Vagina (tissue), 2 donors: ENCODE data around the gene PTRHD1. TPM values are rescaled to one million over a fixed set of nuclear protein-coding genes. Genes with fewer than 3 reads are reported as not detected.

Source experiments
- DNase-seq, 2 donors: peaks; one replicate each; pipeline ENCODE4 v3.0.0-alpha.2; 2017; ENCODE audit errors: extremely low spot score in 2 of 2
- H3K27ac ChIP-seq: fragments of 200-600 bp; sonication (generic); one replicate; pipeline ENCODE4 v1.5.1; 2019
- H3K27me3 ChIP-seq: fragments of 200-600 bp; sonication (generic); one replicate; pipeline ENCODE4 v1.5.1; 2019
- H3K36me3 ChIP-seq, 2 donors: fragments of 200-600 bp; sonication (generic); one replicate each; pipeline ENCODE4 v1.5.1; 2017 to 2019
- H3K4me1 ChIP-seq: fragments of 200-600 bp; sonication (generic); one replicate; pipeline ENCODE4 v1.5.1; 2019
- H3K4me3 ChIP-seq, 2 donors: fragments of 200-600 bp; sonication (generic); 1 replicate in 1 of 2; 2 replicates in 1 of 2; pipeline ENCODE4 v1.5.1; 2016 to 2019
- H3K9me3 ChIP-seq: fragments of 200-600 bp; sonication (generic); one replicate; pipeline ENCODE4 v1.5.1; 2019
- POLR2A ChIP-seq, 2 donors: fragments of 450-650 bp; IDR thresholded peaks; one replicate each; pipeline ENCODE4 v1.6.1; 2017; ENCODE audit warnings: antibody characterized with exemption in 2 of 2, mild to moderate bottlenecking in 2 of 2, moderate library complexity in 2 of 2
- POLR2AphosphoS5 ChIP-seq, 2 donors: sonication (generic); formaldehyde crosslinking; IDR thresholded peaks; one replicate each; pipeline ENCODE4 v1.9.0; 2017; ENCODE audit warnings: antibody characterized with exemption in 2 of 2, mild to moderate bottlenecking in 2 of 2, low read depth in 1 of 2; ENCODE audit not compliant: insufficient read depth in 1 of 2
- intact Hi-C: fragments of 100-400 bp; cut with DNase I; formaldehyde crosslinking; loops from one replicate; pipeline ENCODE4 v1.15.1; 2023
- total RNA-seq: library from RNA; depleted of rRNA; stranded (reverse); fragments of >200 nt; gene quantifications from one replicate; pipeline ENCODE4 v1.2.3, GENCODE V29; 2016
- TF ChIP-seq, protein P1 (sequence below), 3 experiments: fragments of 450-650 bp in 2 of 3; fragments of 200-600 bp in 1 of 3; sonication (generic) in 1 of 3; IDR thresholded peaks; one replicate each; pipeline ENCODE4 v1.5.1; 2017 to 2019; ENCODE audit warnings: antibody characterized with exemption in 3 of 3, mild to moderate bottlenecking in 2 of 3, moderate library complexity in 2 of 3

The PTRHD1 gene
- total RNA-seq, 1 donor from 2014 or later, result 17.2 TPM

- intact Hi-C loops, result no loop called here
- H3K27ac ChIP-seq, result no peak overlapping the region
- DNase-seq, result no peak
Measured at GRCh38 chr2:24834733-24835395, 41.7 kb upstream of the PTRHD1 start.

GRCh38 chr2:24833821-24834732 is 40.9 kb upstream of the PTRHD1 start:
- no peaks in the 10 kb centered on the region for H3K27me3 ChIP-seq
- intact Hi-C loops, result no loop called here
- peaks cover 3 to 21% of the 10 kb centered on the region in 2 donors for H3K36me3 ChIP-seq
- no peaks in the 10 kb centered on the region for H3K4me1 ChIP-seq
- no peaks in the 10 kb centered on the region for H3K9me3 ChIP-seq
- no peak for DNase-seq
- H3K27ac ChIP-seq, result no peak overlapping the region
- no peak for TF ChIP-seq POLR2A (IDR thresholded peaks at IDR 0.05)
- TF ChIP-seq, protein P1, sequence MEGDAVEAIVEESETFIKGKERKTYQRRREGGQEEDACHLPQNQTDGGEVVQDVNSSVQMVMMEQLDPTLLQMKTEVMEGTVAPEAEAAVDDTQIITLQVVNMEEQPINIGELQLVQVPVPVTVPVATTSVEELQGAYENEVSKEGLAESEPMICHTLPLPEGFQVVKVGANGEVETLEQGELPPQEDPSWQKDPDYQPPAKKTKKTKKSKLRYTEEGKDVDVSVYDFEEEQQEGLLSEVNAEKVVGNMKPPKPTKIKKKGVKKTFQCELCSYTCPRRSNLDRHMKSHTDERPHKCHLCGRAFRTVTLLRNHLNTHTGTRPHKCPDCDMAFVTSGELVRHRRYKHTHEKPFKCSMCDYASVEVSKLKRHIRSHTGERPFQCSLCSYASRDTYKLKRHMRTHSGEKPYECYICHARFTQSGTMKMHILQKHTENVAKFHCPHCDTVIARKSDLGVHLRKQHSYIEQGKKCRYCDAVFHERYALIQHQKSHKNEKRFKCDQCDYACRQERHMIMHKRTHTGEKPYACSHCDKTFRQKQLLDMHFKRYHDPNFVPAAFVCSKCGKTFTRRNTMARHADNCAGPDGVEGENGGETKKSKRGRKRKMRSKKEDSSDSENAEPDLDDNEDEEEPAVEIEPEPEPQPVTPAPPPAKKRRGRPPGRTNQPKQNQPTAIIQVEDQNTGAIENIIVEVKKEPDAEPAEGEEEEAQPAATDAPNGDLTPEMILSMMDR (IDR thresholded peaks at IDR 0.05), result no peak
- no peak for TF ChIP-seq POLR2AphosphoS5 (IDR thresholded peaks at IDR 0.05; ENCODE audit: insufficient read depth in 1 of 2, low read depth in 1 of 2)
- no peak overlapping the region for H3K4me3 ChIP-seq

More at GRCh38 chr2:24834733-24835395, 41.7 kb upstream of the PTRHD1 start:
- Histone ChIP-seq H3K36me3 (peaks cover 3 to 28% of the 10 kb centered on the region in 2 donors), H3K4me3 (no peak overlapping the region), H3K27me3 (no peaks in the 10 kb centered on the region), H3K4me1 (no peaks in the 10 kb centered on the region), H3K9me3 (no peaks in the 10 kb centered on the region)
- TF ChIP-seq, protein P1 (IDR thresholded peaks at IDR 0.05), result no peak
- TF ChIP-seq POLR2A (IDR thresholded peaks at IDR 0.05) (no peak), POLR2AphosphoS5 (IDR thresholded peaks at IDR 0.05; ENCODE audit: insufficient read depth in 1 of 2, low read depth in 1 of 2) (no peak)

DNA sequence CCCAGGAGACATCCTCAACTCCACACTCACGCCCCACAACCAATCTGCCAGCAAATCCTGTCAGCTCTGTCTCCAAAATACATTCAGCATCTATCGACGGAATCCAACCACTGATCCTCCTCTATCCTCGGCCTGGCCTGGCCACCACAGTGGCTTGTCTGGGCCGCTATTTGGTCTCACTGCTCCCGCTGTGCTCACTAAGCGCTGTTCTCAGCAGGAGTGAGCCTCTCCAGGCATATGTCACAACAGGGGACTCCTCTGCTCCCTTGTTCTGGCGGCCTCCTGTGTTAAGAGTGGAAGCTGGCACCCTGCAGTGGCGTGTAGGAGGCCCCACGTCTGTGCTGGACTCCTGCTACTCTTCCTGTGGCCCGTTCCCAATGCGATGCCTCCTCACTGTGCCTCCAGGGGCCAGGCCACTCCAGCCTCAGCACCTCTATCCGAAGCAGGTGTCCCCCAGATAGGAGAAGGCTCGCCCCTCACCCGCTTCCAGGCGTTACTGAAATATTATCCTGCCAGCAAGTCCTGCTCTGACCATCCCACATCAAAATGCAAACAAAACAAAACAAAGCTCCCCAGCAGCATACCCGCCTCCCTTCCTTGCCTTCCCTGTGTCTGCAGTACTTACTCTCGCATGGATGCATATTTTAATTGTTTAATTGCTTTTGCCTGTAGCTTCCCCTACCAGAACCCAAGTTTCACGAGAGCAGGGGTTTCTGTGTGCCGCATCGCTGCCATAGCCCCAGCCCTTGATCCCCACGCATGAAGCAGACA is 39.9 kb upstream of the PTRHD1 start:
- H3K9me3 ChIP-seq, result no peaks in the 10 kb centered on the region
- DNase-seq, result no peak
- H3K4me3 ChIP-seq, result no peak overlapping the region
- H3K27ac ChIP-seq, result no peak overlapping the region
- H3K4me1 ChIP-seq, result no peaks in the 10 kb centered on the region
- peaks cover 3 to 21% of the 10 kb centered on the region in 2 donors for H3K36me3 ChIP-seq
- intact Hi-C loops, result no loop called here
- H3K27me3 ChIP-seq, result no peaks in the 10 kb centered on the region
- TF ChIP-seq POLR2A (IDR thresholded peaks at IDR 0.05), result no peak
- TF ChIP-seq, protein P1 (IDR thresholded peaks at IDR 0.05), result no peak

GRCh38 chr2:24832521-24832920 is 39.3 kb upstream of the PTRHD1 start:
- Histone ChIP-seq H3K9me3 (no peaks in the 10 kb centered on the region), H3K36me3 (peaks cover under 1 to 21% of the 10 kb centered on the region in 2 donors), H3K4me1 (peaks cover under 1% of the 10 kb centered on the region), H3K4me3 (no peak overlapping the region), H3K27ac (no peak overlapping the region), H3K27me3 (no peaks in the 10 kb centered on the region)
- no peak for DNase-seq
- intact Hi-C loops, result no loop called here
- no peak for TF ChIP-seq POLR2AphosphoS5 (IDR thresholded peaks at IDR 0.05; ENCODE audit: insufficient read depth in 1 of 2, low read depth in 1 of 2)
- TF ChIP-seq, protein P1 (IDR thresholded peaks at IDR 0.05), result no peak
- no peak for TF ChIP-seq POLR2A (IDR thresholded peaks at IDR 0.05)
